ENCODE data around the gene GRXCR1.

GRXCR1 gene

DNA sequence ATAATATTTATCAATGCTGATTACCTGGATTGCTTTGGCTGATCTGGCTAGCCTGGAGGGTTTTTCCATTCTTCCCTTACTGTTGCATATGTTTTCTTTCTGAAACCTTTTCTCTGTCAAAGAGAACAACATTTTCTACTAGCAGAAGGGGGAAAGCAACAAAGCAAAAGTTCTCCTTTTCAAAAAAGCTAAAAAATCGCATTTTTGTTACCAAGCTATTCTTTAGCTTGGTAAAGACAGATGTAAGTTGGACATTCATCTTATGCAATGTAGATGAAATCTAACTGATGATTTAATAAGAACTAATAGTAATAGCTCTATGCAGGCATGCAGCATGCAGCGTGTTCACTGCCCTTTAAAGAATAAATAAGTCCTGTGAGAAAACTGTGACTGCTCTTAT lies at the start of gene GRXCR1:
TSS of gene GRXCR1 (plus strand) at position 301 of the 400 bp plus-strand sequence. CDS start 554 bp downstream, outside the sequence.
- DNase-seq, result no peak

DNA sequence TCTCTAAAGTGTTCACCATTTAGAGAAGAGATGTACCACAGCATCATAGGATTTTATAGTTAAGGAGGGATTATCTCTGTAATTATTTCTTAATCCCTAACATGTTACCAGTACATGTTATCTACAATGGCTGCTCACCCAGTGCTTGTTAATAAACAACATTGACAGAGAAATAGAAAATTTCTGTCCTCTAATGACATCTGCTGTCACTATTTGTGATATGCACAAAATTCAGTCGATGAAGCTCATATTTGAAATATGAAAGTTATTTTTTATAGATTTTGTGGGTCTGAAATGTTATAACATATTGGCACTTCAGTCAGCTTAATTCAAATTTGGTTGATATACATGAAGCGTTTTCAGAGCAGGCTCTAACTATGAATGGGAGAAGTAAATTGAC lies 48.8 kb upstream of the GRXCR1 start:
- DNase-seq, result no peak

DNA sequence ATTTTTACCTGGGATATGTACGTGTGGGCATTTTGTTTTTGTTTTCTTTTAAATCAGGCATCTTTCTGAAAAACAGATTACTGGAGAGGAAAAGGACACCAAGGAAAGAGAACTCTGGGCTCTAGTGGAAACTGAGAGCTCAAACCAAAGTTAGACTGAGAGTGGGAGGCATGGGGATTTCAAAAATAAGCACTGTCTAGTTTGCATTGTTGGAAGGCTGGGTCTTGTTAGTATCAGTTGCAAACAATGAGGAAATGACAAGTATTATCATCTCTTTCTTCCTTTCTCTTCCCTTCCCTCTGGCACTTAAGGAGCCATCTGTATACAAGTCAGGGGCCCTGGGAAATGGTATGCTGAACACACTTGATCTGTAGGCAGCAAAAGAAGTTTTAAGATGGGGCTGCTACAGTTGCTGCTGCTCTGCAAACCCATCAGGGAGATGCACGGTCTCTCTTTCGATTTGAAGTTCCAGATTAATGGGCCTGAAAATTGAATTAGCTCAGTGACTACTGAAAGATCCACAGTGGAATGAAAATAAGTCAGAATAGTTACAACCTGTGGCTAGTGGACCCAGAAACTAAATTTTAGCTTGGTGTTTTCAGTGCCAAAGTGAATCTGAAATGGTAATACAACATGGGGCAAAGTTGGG lies 48.0 kb upstream of the GRXCR1 start:
- no peak for DNase-seq

DNA sequence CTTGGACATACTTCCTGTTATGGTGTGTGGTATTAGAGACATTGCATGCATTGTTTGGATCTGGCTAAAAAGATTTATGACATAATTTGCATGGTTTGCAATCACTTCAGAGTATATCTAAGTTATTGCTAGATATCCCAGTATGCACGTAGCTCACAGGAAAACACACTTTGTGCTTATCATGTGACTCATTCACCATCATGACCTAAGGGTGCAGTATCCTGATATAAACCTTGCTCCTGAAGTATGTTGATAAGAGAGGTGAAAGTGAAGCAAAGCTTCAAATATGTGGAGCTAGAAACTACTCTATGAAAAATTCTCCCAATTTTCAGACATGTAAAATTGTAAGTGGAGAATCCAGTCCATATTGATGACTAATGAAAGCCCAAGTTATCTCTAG lies 46.9 kb upstream of the GRXCR1 start:
- no peak for DNase-seq

DNA sequence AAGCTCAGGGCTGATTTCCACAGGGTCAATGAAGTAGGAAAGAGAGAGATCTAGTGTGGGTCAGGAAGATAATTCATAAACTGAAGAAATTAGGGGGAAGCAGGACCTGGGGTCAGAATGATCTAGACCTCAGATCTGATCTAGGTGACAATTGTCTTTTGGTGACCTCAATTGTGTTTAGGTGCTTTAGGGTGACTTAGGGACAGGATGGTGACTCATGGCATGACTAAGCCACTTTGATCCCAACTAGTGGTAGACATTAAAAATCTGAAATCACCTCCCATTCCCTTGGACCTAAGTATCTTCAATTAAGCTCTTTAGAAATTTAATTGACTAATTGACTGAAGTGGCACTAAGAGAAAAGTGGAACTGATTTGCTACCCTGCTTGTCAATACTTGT lies 36.7 kb upstream of the GRXCR1 start:
- DNase-seq, result no peak

DNA sequence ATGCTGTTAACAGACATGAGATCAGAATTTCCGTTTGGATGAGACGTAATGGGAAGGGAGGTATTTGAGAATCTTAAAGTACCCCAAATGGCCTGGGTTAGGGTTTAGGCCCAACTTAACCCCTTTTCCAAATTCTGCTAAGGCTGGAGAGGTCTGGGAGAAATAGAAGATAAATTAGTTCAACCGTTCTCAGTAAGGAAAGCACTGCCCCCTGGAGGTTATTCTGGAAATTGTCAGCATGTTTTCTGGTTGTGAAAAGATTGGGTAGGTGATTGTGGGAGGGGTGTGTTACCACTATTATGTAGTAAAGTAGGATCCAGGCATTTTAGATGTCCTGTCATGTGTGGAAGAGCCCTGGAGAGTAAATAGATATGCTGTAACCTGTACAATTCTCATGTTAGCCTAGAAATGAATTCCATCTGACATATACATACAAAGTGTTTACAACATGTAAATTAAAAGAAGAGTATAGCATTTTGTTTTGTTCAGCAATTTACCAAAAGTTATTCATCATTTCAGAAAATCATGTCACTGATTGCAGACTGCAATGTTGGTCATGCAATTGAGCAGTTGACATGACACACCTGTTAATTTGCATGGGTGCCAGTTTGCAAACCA lies 26.8 kb upstream of the GRXCR1 start:
- peak; percentile 25 for DNase-seq

DNA sequence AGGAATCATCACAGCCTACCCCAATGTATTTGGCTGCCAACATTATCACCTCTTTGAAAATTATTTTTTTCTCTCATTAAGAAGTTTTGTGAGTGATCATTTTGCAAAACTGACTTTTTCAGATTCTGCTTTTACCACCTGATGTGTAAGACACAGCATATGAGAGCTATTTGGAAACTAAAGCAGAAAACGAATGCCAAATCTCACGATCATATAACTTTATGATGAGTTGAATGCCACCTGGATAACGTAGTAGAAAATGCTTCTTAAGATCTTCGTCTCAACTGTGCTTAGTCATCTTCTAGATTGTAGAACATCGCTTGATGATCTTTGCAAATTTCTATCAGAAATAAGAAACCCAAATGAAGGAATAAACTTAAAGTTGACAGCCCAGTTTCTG lies 21.3 kb upstream of the GRXCR1 start:
- DNase-seq, result no peak

DNA sequence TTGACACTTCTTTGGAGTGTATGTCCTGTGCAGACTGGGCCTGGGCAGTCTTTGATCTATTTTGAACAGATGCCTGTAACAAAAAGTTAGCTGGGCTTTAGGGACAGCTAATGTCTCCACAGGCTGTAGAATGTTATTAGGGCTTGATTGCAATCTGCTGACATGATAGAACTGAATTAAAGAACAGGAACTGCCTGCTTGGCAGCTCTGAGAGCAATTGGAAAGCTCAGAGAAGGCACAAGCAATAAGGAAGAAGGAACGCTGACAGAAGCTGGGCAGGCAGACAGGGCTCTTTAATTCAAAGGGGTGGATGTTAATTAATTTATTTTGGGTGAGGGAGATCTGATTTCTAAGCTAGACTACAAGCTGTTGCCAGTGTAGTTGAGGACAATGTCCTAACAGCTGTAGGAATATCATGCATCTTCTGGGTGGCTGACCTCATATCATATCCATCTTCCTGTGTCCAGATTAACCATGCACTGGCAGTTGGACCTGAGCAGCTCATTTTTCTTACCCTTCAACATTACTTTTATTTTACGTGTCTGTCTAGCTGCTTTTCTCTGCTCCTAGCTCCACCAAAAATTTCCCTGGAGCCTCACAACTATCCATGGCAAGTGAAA lies 20.7 kb upstream of the GRXCR1 start:
- DNase-seq, result peak; percentile 23

DNA sequence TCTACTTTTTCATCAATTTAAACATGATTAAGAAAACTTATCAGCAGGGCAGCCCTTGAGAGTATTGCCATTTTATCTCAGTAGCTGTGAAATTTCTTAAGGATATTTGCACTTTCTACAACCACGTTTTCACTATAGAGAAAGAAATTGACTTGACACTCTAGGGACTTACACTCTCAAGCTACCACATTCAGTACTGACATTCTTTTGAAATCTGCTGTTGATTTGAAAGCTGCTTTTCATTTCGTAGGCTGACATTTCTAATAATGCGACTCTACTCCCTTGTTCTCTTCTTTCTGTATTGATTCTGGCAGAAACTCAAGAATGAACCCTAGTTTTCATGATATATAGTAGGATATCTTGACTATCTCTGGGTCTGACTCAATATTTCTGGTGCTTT lies 13.7 kb upstream of the GRXCR1 start:
- DNase-seq, result no peak

DNA sequence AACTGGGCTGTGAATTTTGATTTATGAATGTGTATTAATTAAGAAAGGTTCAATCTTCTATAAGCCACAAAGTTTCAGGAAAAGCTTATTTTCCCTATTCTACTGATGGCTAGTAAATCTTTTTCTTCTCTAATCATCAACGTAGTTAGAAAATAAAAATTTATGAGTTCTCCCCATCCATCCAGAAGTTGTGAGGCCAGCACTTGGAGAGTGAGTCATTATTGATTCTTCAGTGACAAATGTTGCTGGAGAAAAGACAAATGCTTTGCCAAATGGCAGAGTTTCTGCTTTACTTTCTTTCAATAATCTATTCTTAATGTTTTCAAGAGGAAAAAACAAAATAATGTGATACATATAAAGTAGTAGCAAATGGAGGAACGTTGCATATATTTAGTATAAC lies 11.3 kb upstream of the GRXCR1 start:
- DNase-seq, result no peak

DNA sequence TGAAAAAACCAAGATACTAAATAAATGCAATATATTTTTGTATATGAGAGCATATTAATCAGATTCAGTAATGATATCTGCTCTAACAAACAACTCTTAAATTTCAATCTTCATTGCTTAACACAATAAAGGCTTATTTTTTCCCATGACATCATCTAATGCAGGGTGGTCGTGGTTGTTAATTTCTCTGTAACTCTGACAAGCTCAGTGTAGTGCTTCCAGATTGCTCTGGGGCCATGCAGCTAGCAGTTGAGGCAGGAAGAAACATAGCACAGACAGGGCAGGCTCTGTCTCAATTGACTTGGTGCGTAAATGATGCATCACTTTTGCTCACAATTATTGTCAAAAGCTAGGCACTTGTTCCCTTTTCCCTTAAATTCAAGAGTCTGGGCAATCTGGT lies 869 bp upstream of the GRXCR1 start:
- no peak for DNase-seq

DNA sequence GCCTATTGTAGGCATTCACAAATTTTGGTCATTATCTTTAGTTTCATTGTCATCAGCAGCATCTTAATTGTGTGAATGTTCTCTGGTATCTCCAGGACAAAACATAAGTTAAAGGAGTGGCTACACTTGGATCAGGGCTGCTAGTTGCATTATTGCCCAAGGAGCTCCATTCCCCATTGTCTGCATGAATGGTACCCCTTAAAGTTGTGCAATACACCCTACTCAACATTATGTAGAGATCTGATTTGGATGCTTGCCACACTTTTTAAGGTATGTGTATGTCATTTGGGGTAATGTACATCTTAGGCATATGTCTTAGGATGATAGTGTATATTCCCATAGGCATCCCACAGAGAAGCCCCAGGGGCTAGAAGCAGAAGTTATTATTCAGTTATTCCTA lies 2.9 kb downstream of the GRXCR1 start:
- no peak for DNase-seq

DNA sequence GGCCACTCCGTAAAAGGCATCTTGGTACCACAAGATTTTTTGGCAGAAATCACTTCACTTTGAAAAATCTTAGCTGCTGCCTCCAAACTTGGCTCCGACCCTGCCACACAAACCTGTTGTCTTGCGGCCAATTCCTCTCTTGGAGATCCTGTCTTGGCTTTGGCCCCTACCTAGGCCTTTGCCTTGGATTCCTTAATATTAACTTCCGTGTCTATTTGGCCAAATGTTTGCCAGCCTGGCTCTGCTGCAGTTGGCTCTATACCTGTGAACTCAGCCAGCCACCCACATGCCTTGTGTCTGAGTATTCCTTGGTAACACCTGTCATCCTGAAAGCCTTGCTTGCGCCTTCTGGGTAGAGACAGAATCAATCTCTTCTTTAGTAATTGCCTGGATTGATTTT lies 12.5 kb downstream of the GRXCR1 start:
- no peak for DNase-seq

DNA sequence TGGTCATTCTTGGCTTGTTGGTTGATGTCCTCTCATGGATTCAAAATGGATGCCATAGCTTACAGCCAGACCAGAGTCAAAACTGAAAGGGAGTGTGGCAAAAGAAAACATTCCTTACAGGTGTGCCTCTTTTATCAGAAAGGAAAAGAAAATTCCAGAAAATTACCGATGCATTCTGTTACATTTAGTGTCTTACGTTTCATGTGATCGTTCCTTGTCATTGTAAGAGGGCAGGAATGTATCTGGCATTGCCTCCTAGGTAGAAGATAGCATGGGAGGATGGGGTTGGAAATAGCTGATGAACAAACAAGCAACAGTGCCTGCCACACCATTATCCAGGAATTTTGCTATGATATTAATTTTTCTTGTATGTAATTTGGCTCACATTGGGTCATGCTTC lies 13.1 kb downstream of the GRXCR1 start:
- DNase-seq, result no peak

DNA sequence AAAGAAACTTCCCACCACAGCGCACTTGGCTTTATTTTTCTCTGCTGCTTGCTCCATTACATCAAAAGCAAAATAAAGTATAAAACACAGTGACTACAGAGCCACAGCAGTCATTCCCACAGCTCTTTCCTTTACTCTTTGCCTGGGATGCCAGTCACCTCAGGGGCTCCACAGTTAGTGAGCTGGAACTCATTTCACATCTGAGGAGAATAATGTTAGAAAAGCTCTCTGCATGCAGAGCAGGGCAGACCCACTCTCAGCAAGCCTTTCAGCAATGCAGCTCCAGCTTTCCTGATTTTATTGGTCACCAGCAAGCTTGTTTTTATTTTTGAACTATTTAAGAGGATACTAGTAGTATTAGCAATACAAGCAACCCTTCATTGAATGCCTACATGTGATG lies 13.8 kb downstream of the GRXCR1 start:
- DNase-seq, result no peak

DNA sequence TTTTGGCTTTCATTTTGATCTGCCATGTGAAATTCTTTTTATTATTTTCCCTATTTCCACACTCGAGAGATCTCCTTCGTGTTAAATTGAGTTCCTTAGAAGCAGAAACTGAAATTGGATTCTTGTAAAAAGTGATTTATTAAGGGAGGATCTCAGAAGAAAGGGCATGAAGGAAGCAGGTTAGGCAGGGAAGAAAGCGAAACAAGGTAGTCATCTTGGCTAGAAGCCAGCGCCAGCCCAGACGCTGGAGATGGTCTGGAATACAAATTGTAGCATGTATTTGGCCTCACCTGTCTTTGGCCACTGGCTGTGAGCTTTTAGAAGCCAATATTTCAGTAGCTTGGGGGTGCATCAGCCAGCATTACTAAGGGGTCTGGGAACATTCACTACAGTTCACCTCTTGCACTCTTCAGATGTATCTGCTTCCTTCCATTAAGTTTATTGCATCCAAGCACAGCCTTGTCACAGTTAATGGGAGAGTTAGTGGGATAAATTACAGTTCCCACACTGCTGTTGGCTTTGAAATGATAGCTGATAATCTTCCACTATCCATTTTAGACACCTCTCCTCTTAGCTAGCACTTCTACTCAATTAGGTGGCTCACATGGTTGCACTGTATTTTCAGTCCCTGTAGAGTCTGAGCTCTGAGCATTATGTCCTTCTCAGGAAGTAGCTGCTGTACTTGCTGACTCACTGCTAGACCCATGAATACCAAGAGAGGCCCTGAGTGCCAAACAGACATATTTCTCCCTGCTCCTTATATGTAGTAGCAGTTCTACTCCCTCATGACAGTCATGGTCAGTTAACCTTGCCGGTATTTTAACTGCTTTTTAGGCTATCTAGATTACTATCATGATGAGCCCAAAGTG lies 14.6 kb downstream of the GRXCR1 start:
- no peak for DNase-seq

DNA sequence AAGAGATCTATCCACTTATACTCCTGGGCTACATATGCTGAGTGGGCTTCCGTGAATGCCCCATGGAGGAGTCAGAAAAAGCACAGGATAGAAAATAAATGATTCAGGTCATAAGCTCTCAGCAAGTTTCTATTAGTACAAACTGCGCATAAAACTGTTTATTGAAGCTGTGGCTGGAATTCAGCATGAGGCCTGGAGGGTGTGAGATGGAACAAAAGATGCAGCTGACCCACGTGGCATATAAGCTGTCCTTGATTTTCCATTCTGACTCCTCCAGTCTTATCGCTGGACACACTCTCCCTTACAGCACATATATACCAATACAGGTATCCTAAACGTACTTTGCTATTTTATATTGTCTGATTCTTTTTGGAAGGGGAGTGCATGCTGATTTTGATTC lies 17.9 kb downstream of the GRXCR1 start:
- DNase-seq, result no peak

DNA sequence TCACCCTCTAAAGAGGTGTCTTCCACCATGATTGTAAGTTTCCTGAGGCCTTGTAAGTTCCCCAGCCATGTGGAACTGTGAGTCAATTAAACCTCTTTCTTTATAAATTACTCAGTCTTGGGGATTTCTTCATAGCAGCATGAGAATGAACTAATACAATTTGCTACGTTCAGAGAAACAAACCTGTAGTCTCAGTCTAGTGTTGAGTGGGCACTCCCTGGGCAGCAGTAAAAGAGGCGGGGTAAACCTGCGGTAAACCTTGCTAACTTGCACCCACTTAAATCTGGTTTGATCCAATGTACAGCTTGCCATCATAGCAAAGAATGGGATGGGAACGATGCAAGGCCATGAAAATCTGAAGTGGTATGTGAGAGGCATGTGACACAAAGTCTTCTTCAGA lies 22.4 kb downstream of the GRXCR1 start:
- no peak for DNase-seq

DNA sequence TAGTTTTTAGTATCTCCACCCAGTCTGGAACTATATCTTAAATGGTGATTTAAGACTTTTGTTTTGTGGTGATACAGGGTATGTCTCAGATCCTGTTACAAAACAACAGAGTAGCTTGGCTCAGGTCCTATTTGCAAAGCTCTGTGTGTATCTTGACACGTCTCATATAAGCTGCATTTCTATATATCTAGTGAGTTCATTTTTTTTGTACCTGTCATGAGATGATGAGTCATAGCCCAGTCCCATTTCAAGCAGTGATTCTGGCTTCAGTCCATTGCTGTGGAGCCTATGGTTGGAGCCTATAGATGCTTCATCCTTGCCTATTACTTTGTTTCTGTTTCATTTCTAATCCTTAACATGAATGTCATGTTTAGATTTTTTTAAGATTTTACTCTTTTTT lies 23.0 kb downstream of the GRXCR1 start:
- no peak for DNase-seq

DNA sequence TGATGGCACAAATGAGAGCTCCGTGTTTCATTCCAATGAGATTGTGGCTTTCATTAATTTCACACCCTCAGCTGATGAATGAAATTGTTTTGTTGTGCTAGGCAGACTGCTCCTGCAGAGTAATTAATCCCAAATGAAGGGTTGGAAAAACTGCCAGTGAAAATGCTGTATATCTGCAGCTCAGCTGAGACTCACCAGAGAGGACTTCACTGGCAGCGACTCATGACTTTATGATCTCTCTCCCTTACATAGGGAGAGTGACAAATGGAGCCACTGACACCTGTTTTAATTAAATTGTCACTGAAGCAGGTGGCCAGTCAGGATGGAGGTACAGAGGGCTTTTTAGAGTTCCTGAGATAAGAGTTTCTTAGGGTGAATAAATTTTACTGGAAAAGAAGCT lies 24.8 kb downstream of the GRXCR1 start:
- DNase-seq, result no peak

DNA sequence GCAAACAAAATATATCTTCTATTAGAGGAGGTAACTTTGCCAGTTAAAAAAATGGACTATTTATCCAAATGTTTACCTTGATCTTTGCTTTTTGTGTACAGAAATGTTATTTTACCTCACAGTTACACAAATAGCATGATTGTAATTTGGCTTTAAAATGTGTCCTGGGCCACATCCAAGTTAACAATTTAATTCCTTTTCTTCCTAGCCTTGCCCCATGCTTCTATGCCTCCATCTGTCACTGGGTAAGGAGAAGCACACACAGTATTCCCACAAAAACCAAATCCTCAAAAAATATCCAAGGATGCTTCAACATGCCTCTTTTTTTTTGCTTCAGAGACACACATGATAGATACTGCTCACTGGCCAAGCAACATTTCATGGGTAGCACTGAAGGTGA lies 30.9 kb downstream of the GRXCR1 start:
- DNase-seq, result peak; percentile 9

DNA sequence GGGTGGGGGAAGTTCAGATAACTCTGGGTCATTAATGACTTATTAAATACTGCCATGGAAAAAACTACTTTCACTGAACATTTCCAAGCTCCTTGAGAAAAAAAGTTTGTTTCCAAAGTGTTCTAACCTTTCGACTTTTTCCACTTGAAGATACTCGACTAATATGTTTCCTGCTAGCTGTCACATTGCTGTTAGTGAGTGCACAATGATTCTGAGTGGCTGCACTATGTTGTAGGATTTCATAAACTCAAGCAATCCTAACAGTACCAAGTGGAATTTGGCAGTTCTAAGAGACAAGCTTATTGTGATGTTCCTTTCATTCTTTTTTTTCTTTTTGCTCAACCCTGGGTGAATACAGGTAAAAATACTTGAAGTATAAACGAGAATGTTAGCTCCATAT lies 33.4 kb downstream of the GRXCR1 start:
- DNase-seq, result no peak

DNA sequence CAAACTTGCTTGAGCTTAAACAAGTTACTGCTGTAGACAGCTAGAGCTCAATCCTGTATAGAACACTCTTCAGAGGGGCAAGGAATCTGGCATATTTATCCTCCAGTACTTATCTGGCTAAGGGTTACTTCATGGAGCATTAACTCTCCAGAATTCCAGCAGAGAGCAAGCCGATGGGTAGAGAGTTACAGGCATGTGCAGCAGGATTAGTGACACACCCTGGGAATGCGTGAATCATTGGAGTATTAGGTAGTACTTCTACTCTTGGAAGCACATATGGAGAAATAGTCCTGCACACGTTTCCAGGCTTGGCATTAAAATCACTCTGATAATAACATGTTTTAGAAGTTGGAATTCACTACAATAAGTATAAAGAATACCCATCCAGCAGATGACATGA lies 35.4 kb downstream of the GRXCR1 start:
- DNase-seq, result no peak

DNA sequence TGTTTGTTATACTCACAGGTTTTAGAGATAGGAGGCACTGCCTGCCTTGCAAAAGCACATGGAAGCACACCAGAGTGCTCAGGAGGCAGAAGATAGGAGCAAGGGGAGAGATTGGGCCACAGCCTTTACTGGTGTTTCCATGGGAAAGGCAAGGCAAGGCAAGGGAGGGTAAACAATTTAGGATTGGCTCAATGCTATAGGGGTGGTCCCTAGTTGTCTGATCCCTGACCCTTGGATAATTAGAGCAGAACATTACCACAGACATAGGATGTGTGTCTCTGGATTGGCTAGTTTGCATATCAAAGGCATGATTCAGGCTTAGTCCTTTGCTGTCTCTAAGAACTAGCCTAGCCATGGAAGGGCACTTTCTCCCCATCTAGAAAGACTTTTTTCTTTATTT lies 36.1 kb downstream of the GRXCR1 start:
- DNase-seq, result no peak

All from NCI-H1694 treated with DMSO at 0.1 percent for 48 hours (cell line).